T-helper 1 cell treated with Interleukin-12 subunit alpha and Interleukin-12 subunit beta and Interleukin-4 antibody, amounts not matched to agents 30 μg/mL and 1 μg/mL, for 36 hours (primary cell): ENCODE results near the gene STON1.
"Not testable (repeated sequence)": the region's sequence is repeated elsewhere in the genome, so short reads cannot be mapped to it uniquely, and the experiment has no call there.

Experiments used
- H3K27ac Mint-ChIP-seq: one replicate; pipeline ENCODE4 v1.8.0; 2021; ENCODE audit warnings: mild to moderate bottlenecking, mixed read lengths
- H3K27me3 Mint-ChIP-seq: one replicate; pipeline ENCODE4 v1.8.0; 2021; ENCODE audit warnings: low read depth, mixed read lengths
- H3K36me3 Mint-ChIP-seq: one replicate; pipeline ENCODE4 v1.8.0; 2021; ENCODE audit warnings: low read depth, mixed read lengths
- H3K4me1 Mint-ChIP-seq: one replicate; pipeline ENCODE4 v1.8.0; 2021; ENCODE audit warnings: low read depth, mixed read lengths
- H3K4me3 Mint-ChIP-seq: one replicate; pipeline ENCODE4 v1.8.0; 2021; ENCODE audit warnings: mild to moderate bottlenecking, moderate library complexity, mixed read lengths
- H3K9me3 Mint-ChIP-seq: one replicate; pipeline ENCODE4 v1.8.0; 2021; ENCODE audit warnings: mixed read lengths

The STON1 gene

DNA sequence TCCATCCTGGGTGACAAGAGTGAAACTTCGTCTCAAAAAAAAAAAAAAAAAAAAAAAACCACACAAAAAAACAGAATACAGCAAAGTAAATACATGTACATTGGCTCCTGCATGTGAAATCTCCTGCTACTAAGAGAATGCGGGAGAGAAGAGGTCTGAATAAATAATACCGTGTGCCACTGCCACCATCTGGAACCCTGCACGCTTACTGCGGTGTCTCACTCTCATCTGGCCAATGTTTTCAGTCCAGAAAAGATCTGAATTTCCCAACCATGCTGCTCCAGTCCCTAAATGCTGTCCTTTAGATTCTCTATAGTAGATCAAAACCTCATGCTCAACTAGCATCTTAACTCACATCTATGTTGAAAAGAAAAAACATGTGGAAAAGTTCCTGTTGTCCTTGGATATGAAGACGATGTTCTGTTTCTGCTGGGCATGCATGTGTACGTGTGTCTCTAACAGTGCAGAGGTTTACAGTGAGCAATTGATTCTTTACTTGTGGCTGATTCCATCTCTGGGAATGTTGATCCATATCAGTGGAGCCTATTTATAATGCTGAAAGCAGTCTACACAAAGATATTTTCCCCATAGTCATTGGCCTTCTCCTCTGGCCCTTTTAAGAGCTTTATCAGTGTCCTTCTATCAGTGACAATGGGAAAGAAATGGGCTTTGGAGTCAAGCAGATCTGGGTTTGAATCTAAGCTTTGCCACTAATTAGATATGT is 11.9 kb downstream of the STON1 start:
- Mint-ChIP-seq H3K27me3 (no peaks in the 10 kb centered on the region), H3K27ac (no peak overlapping the region), H3K4me1 (no peaks in the 10 kb centered on the region), H3K4me3 (no peak overlapping the region), H3K36me3 (no peaks in the 10 kb centered on the region), H3K9me3 (no peaks in the 10 kb centered on the region)

DNA sequence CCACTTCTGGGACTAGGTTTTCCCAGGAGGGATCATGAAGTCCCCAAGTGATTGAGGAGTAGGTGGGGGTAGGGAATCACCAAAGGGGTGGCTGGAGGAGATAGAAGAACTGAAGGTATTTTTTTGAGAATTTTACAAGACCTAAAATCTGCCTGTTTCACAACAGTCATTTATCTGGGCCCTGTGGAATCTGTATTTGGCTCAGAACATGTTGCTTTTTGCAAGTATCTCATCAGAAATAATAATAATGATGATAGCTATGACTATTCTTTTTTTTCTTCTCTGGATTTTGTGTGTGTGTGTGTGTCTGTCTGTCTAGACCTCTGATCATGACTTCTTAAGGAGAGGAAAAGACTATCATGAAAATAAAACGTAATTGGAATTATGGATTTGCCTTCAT is 13.9 kb downstream of the STON1 start:
- Mint-ChIP-seq H3K4me3 (no peak overlapping the region), H3K4me1 (no peaks in the 10 kb centered on the region), H3K27me3 (no peaks in the 10 kb centered on the region), H3K36me3 (no peaks in the 10 kb centered on the region), H3K27ac (no peak overlapping the region), H3K9me3 (no peaks in the 10 kb centered on the region)

DNA sequence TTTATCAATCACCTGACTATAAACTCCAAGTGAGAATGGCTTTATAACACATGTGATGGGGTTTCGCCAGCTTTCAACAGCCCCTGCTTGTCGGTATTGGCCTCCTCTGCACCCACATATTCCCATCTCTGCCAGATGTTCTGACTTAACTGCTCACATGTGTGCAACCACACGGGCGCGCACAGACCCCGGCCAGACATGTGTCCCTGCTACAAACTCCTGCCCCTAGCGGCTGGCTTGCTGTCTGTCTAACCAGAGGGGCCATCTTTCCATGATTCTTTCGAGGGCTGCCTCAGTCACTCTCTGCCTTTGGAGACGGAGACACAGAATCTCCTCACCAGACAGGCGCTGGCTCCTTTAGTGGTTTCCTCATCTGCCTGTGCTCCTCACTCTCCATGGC is 15.3 kb downstream of the STON1 start:
- no peak overlapping the region for H3K27ac Mint-ChIP-seq
- H3K27me3 Mint-ChIP-seq, result no peaks in the 10 kb centered on the region

DNA sequence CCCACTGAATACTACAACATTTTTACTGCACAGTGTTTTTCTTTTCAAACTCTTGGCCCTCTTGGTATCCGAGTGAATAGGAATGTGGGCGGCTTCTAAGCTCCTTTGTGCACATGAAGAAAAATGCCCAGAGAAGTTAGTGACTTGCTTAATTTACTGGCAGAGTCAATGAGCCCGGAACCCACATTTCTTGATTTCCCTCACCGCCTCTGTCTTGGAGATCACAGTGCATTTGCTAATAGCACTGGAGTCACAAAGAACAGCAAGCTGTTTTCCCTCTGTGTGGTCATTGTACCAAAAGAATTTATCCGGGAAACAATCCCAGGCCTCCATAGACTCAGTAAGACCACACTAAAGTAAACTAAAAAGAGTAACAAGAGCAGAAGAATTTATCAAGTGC is 18.9 kb downstream of the STON1 start:
- H3K27me3 Mint-ChIP-seq, result no peaks in the 10 kb centered on the region
- no peaks in the 10 kb centered on the region for H3K36me3 Mint-ChIP-seq
- no peaks in the 10 kb centered on the region for H3K9me3 Mint-ChIP-seq
- H3K4me1 Mint-ChIP-seq, result no peaks in the 10 kb centered on the region
- no peak overlapping the region for H3K27ac Mint-ChIP-seq
- H3K4me3 Mint-ChIP-seq, result no peak overlapping the region

More for the DNA sequence above, 15.3 kb downstream of the STON1 start:
- no peak overlapping the region for H3K4me3 Mint-ChIP-seq
- H3K36me3 Mint-ChIP-seq, result no peaks in the 10 kb centered on the region
- no peaks in the 10 kb centered on the region for H3K4me1 Mint-ChIP-seq
- H3K9me3 Mint-ChIP-seq, result no peaks in the 10 kb centered on the region

DNA sequence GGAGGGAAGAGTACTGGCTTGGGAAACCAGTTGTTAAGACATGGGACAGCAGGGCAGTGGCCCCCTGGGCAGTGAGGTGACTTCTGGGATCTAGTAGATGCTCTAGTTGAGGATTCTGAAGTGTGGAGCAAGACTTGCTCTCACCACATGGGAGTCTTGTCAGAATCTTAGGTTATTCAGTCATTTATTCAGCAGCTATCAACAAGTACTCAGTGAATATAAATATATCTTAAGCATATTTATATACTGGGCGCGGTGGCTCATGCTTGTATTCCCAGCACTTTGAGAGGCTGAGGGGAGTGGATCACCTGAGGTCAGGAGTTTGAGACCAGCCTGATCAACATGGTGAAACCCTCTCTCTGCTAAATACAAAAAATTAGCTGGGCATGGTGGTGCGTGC is 20.0 kb downstream of the STON1 start:
- H3K4me3 Mint-ChIP-seq, result no peak overlapping the region
- H3K36me3 Mint-ChIP-seq, result no peaks in the 10 kb centered on the region
- no peaks in the 10 kb centered on the region for H3K4me1 Mint-ChIP-seq
- no peaks in the 10 kb centered on the region for H3K27me3 Mint-ChIP-seq
- H3K27ac Mint-ChIP-seq, result no peak overlapping the region
- H3K9me3 Mint-ChIP-seq, result no peaks in the 10 kb centered on the region

DNA sequence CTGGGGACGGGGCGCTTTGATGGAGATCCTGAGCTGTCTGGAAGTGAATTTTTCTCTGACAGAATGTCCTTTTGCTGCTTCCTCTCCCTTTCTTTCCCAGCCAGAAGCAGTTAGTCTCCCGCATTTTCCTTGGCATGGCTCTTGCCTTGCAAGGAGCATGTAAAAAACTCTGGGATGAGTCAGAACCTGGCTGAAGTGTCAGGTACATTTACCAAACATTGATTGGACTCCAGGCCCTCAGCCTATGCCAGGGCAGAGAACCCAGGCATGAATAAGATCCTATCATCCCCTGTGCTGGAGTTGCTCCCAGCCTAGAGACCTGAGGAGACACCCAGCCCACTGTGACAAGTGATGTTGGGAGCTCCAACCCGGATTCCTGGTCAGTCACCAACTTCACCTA is 21.6 kb downstream of the STON1 start:
- no peaks in the 10 kb centered on the region for H3K36me3 Mint-ChIP-seq
- no peaks in the 10 kb centered on the region for H3K9me3 Mint-ChIP-seq

DNA sequence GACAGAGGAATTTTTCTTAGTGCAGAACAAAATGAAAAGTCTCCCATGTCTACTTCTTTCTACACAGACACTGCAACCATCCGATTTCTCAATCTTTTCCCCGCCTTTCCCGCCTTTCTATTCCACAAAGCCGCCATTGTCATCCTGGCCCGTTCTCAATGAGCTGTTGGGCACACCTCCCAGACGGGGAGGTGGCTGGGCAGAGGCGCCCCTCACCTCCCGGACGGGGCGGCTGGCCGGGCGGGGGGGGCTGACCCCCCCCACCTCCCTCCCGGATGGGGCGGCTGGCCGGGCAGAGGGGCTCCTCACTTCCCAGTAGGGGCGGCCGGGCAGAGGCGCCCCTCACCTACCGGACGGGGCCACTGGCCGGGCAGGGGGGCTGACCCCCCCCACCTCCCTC is 25.1 kb downstream of the STON1 start:
- not testable (repeated sequence) for H3K27me3 Mint-ChIP-seq, H3K36me3 Mint-ChIP-seq, H3K27ac Mint-ChIP-seq, H3K9me3 Mint-ChIP-seq, H3K4me1 Mint-ChIP-seq, H3K4me3 Mint-ChIP-seq

More for the DNA sequence above, 21.6 kb downstream of the STON1 start:
- H3K4me1 Mint-ChIP-seq, result no peaks in the 10 kb centered on the region
- H3K27me3 Mint-ChIP-seq, result no peaks in the 10 kb centered on the region
- no peak overlapping the region for H3K4me3 Mint-ChIP-seq
- no peak overlapping the region for H3K27ac Mint-ChIP-seq

DNA sequence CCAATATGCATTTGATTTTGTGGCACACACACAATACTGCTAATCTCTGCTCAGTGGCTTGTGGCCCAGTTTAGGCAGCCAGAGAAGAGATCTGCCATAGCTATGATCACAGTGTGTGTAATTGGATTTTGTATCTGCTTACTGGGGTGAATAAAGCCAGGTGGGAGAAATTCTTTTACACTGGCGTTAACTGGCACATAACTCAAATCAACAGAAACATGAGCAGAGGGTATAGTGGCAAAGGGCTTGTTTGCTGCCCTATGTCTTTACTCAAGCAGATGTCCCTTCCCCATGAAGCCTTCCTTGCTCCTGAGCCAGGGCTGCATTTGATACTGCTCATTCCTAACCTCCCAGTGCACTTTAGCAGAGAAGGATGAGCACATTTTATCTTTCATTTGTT is 28.5 kb downstream of the STON1 start:
- Mint-ChIP-seq H3K9me3 (no peaks in the 10 kb centered on the region), H3K36me3 (no peaks in the 10 kb centered on the region), H3K27ac (no peak overlapping the region), H3K4me3 (no peak overlapping the region), H3K27me3 (no peaks in the 10 kb centered on the region), H3K4me1 (no peaks in the 10 kb centered on the region)

DNA sequence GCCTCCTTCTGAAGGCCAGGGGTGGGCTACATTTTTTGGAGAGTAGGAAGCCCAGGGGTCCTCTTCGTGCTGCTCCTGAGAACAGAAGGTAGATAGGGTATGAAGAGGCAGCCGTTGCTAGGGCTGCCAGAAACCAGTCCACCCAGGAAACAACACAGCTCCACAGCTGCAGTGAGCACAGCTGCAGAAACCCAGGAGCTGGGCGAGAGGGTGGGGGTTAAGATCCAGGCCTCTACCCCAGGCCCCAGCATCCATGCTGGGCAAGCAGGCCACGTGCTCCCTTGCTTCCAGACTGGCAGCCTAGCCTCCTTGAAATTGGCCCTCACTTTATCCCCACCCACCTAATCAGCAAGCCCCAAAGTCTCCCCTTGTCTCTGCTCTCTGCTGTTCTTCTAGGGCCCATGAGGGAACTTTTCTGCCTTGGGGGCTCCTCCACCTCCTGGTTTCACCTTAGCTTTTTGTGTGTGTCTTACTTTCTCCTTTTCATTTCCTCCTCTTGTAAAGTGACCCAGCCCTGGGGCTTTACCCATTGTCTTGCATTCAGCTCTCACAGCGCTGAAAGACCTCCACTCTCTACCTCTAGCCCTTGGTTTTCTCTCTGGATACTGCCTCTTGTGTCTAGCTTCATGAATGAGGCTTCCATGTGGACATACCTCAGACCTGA is 30.7 kb downstream of the STON1 start:
- no peaks in the 10 kb centered on the region for H3K9me3 Mint-ChIP-seq
- no peak overlapping the region for H3K27ac Mint-ChIP-seq
- H3K27me3 Mint-ChIP-seq, result no peaks in the 10 kb centered on the region
- H3K4me1 Mint-ChIP-seq, result no peaks in the 10 kb centered on the region
- no peaks in the 10 kb centered on the region for H3K36me3 Mint-ChIP-seq
- H3K4me3 Mint-ChIP-seq, result no peak overlapping the region

DNA sequence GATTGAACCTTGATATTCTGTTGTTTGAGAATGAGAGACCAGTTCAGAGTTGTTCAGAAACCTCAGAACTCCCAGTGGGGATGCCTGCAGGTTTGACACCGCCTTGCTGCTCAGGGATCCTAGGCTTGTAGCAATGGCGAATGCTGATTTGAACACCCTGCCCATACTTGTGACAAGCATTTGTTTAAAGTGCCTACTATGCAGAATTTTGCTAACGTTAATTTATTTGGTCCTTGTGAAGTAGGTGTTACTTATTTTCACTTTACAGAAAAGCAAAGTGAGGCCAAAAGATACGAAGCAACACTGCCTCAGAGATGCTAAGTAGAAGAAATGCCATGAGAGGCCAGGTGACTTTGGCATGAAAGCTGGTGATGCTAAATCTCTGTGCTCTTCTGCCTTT is 32.3 kb downstream of the STON1 start:
- no peak overlapping the region for H3K27ac Mint-ChIP-seq
- H3K4me3 Mint-ChIP-seq, result no peak overlapping the region
- no peaks in the 10 kb centered on the region for H3K36me3 Mint-ChIP-seq
- no peaks in the 10 kb centered on the region for H3K27me3 Mint-ChIP-seq
- H3K9me3 Mint-ChIP-seq, result no peaks in the 10 kb centered on the region
- no peaks in the 10 kb centered on the region for H3K4me1 Mint-ChIP-seq

DNA sequence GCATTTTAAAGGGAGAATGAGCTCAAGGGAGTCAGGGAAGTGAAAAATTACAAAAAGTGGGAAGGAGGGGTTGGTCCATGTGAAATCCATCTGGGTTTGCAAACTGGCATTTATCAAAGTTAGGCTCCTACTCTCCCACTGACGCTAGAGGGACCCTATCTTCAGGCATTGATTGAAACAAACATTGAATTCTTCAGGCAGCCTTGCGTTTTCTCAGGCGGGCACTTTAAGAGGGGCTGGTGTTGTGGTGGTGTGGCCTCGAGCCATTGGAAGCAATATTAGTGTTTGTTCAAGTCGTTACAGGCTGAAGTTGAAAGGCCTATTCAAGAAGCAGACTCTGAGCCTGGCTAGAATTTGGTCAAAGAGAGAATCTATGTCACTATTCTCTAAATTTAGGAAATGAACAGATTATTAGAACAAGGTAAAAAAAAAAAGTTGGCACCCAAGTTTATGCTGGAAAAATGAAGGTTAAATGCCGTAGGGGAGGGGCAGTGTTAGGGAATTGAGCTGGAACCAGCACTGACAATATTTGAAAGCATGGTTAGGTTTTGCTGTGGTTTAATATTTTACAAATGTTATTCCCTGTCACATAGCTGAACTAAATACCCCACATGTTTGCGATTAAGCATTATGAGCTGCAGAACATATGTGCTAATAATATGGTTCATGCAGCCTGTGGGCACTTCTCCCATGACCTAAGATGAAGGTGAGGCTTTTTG is 36.8 kb downstream of the STON1 start:
- Mint-ChIP-seq H3K36me3 (no peaks in the 10 kb centered on the region), H3K9me3 (no peaks in the 10 kb centered on the region), H3K4me3 (no peak overlapping the region), H3K27me3 (no peaks in the 10 kb centered on the region), H3K27ac (no peak overlapping the region), H3K4me1 (no peaks in the 10 kb centered on the region)

DNA sequence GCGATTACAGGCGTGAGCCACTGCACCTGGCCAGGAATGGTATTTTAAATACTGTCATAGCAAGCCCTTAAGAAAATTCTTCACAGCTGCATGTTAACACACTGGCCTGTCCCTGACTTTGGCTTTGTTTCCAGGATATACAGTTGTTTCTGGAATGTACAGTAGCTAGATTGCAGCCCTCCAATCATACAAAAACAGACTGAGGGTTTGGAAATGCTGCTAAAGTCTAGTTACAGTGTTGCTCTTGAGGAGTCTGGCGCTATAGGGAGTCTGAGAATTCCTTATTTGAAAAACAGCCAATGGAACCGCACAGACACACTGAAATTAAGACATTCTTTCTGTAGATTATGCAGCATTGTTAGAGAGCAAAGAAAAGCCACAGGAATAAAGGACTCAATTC is 37.7 kb downstream of the STON1 start:
- Mint-ChIP-seq H3K4me1 (no peaks in the 10 kb centered on the region), H3K9me3 (no peaks in the 10 kb centered on the region), H3K36me3 (no peaks in the 10 kb centered on the region), H3K27me3 (no peaks in the 10 kb centered on the region), H3K27ac (no peak overlapping the region), H3K4me3 (no peak overlapping the region)

DNA sequence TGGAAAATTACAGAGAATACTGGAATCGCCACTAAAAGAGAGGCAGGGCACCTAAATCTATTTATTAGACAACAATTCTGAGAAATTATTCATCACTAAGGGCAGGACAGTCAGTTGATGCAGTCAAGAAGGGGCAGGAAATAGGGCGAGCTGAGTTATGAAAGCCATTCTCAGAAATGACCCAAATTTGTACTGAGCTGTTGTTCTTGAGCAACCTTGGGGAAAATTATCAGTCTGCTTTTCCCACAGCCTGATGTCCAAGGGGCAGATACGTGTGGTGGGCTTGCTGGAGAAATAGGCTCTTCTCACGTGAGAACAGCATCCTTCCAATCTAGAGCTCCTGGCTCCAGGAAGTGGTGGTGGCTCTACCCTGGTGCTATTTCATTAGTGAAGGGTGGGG is 38.6 kb downstream of the STON1 start:
- H3K9me3 Mint-ChIP-seq, result no peaks in the 10 kb centered on the region
- H3K4me3 Mint-ChIP-seq, result no peak overlapping the region
- no peaks in the 10 kb centered on the region for H3K27me3 Mint-ChIP-seq
- no peaks in the 10 kb centered on the region for H3K36me3 Mint-ChIP-seq
- no peak overlapping the region for H3K27ac Mint-ChIP-seq
- H3K4me1 Mint-ChIP-seq, result no peaks in the 10 kb centered on the region

DNA sequence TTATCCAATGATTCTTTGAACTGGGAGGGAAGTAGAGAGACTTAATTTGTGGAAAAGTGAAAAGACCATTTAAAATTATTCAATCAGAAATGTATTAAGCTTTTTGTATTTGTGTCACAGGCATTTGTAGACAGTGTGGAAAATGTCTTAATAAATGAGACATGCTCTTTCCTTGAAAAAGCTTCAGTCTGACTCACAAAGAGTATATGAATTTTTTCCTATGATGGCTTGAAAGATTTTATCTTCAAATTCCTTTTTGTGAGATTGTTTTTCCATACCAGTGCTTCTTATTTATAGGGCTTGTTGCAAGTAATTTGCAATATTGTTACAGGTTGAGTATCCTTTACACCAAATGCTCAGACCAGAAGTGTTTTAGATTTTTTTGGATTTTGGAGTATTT is 39.5 kb downstream of the STON1 start:
- no peaks in the 10 kb centered on the region for H3K9me3 Mint-ChIP-seq
- no peaks in the 10 kb centered on the region for H3K4me1 Mint-ChIP-seq
- no peaks in the 10 kb centered on the region for H3K36me3 Mint-ChIP-seq
- no peak overlapping the region for H3K4me3 Mint-ChIP-seq
- no peaks in the 10 kb centered on the region for H3K27me3 Mint-ChIP-seq
- H3K27ac Mint-ChIP-seq, result no peak overlapping the region

DNA sequence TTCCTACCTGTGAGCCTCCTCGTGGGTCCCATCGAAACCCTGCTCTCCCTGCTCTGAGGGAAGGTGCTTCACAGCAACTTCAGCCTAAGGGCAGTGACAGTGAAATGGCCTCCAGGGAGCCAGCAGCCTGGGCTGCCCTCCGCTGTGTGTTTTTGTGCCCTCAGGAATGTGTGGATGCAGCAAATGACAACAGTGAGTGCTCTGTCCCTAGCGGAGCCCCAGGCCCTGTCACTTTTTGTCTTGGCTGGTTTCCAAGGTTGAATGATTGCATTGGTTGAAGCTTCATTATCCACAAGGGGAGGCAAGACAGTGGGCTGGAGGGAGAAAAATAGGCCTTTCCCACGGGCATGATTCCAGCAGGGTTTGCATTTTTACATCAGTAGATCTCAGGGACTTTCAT is 42.9 kb downstream of the STON1 start:
- Mint-ChIP-seq H3K27ac (no peak overlapping the region), H3K4me1 (peaks cover 4% of the 10 kb centered on the region), H3K27me3 (no peaks in the 10 kb centered on the region), H3K36me3 (no peaks in the 10 kb centered on the region), H3K4me3 (no peak overlapping the region), H3K9me3 (no peaks in the 10 kb centered on the region)
